Stomach (tissue), 9 donors: ENCODE results near the gene TPX2. TPM values are rescaled to one million over a fixed set of nuclear protein-coding genes. Genes with fewer than 3 reads are reported as not detected.

Source experiments
- DNase-seq, 2 donors: peaks; one replicate each; pipeline versions ENCODE4 v3.0.0 to v3.0.0-alpha.2; 2013 to 2019
- H3K27ac ChIP-seq, 5 donors: fragments of 200-600 bp in 4 of 5; sonication (generic) in 4 of 5; one replicate each; pipeline ENCODE4 v1.5.1; 2013 to 2019; ENCODE audit warnings: mild to moderate bottlenecking in 1 of 5, moderate library complexity in 1 of 5
- H3K27me3 ChIP-seq, 3 donors: fragments of 200-600 bp; sonication (generic); one replicate each; pipeline ENCODE4 v1.5.1; 2017 to 2019; ENCODE audit warnings: mixed run types in 1 of 3
- H3K36me3 ChIP-seq, 4 donors: fragments of 200-600 bp; sonication (generic); 1 replicate in 3 of 4; 2 replicates in 1 of 4; pipeline ENCODE4 v1.5.1; 2016 to 2019
- H3K4me1 ChIP-seq, 4 donors: fragments of 200-600 bp; sonication (generic); one replicate each; pipeline ENCODE4 v1.5.1; 2016 to 2019
- H3K4me3 ChIP-seq, 4 donors: fragments of 200-600 bp; sonication (generic) in 3 of 4; one replicate each; pipeline ENCODE4 v1.5.1; 2016 to 2019; ENCODE audit warnings: mild to moderate bottlenecking in 1 of 4
- H3K9me3 ChIP-seq, 4 donors: fragments of 200-600 bp; sonication (generic); one replicate each; pipeline ENCODE4 v1.5.1; 2016 to 2019
- EP300 ChIP-seq: sonication (generic); formaldehyde crosslinking; IDR thresholded peaks from one replicate; pipeline ENCODE4 v1.6.1; 2017; ENCODE audit warnings: antibody characterized with exemption
- POLR2A ChIP-seq, 4 donors: fragments of 450-650 bp; IDR thresholded peaks; one replicate each; pipeline ENCODE4 v1.6.1; 2016; ENCODE audit warnings: antibody characterized with exemption in 4 of 4, control low read depth in 2 of 4, mild to moderate bottlenecking in 1 of 4, moderate library complexity in 1 of 4
- POLR2AphosphoS5 ChIP-seq, 3 donors: sonication (generic); formaldehyde crosslinking; IDR thresholded peaks; one replicate each; pipeline ENCODE4 v1.6.1; 2016; ENCODE audit warnings: antibody characterized with exemption in 3 of 3
- WGBS, 5 donors: extraction: QIAGEN DNeasy Blood & Tissue Kit in 3 of 5; methylation state at CpG; one replicate each; pipeline versions ENCODE4 v1.1.5 to v1.1.7; 2013 to 2018; 5-methylcytosine and 5-hydroxymethylcytosine counted together
- intact Hi-C: fragments of 100-400 bp; cut with DNase I; formaldehyde crosslinking; loops from one replicate; pipeline ENCODE4 v1.15.1; 2023; ENCODE audit warnings: low total_unique reads
- polyA plus RNA-seq, 3 donors: library from polyadenylated mRNA; stranded (reverse); fragments of 200-250 nt; gene quantifications; one replicate each; pipeline ENCODE4 v1.2.3, GENCODE V29; 2013
- total RNA-seq, 5 donors: library from RNA; depleted of rRNA; stranded (reverse); fragments of >200 nt; gene quantifications; one replicate each; pipeline versions ENCODE4 v1.1.0 to v1.2.3, GENCODE V29; 2014 to 2016
- TF ChIP-seq, protein P1 (sequence below), 7 experiments: fragments of 450-650 bp in 4 of 7; fragments of 200-600 bp in 3 of 7; sonication (generic) in 3 of 7; IDR thresholded peaks; one replicate each; pipeline ENCODE4 v1.5.1; 2016 to 2019; ENCODE audit warnings: antibody characterized with exemption in 7 of 7, control low read depth in 2 of 7, mild to moderate bottlenecking in 1 of 7
- donor health status: healthy with polysubstance abuse.
- donor health status: Bipolar disorder and iron deficiency.
- donor health status: healthy.

Gene TPX2
- total and polyA plus RNA-seq, 8 donors: 1.7 to 11.4 (median 6.7) TPM

GRCh38 chr20:31711179-31712111 lies 27.6 kb upstream of the TPX2 start:
- H3K4me1 ChIP-seq: peaks cover 68 to 99% (median 96%) of the 10 kb centered on the region in 4 donors
- peak in 1 of 2 donors; percentile 44 for DNase-seq
- no peaks in the 10 kb centered on the region for H3K9me3 ChIP-seq
- no peak overlapping the region for H3K4me3 ChIP-seq
- intact Hi-C loops: no loop called here
- H3K27ac ChIP-seq: peak overlapping the region; percentile 91 to 100 (median 98)
- peaks cover 18 to 61% (median 45%) of the 10 kb centered on the region in 4 donors for H3K36me3 ChIP-seq
- TF ChIP-seq EP300: no peak
- TF ChIP-seq POLR2A (IDR thresholded peaks at IDR 0.05): peak in 1 of 4 donors; percentile 31
- peak in 2 of 3 donors; percentile 7 to 51 for TF ChIP-seq POLR2AphosphoS5 (IDR thresholded peaks at IDR 0.05)
- TF ChIP-seq, protein P1, sequence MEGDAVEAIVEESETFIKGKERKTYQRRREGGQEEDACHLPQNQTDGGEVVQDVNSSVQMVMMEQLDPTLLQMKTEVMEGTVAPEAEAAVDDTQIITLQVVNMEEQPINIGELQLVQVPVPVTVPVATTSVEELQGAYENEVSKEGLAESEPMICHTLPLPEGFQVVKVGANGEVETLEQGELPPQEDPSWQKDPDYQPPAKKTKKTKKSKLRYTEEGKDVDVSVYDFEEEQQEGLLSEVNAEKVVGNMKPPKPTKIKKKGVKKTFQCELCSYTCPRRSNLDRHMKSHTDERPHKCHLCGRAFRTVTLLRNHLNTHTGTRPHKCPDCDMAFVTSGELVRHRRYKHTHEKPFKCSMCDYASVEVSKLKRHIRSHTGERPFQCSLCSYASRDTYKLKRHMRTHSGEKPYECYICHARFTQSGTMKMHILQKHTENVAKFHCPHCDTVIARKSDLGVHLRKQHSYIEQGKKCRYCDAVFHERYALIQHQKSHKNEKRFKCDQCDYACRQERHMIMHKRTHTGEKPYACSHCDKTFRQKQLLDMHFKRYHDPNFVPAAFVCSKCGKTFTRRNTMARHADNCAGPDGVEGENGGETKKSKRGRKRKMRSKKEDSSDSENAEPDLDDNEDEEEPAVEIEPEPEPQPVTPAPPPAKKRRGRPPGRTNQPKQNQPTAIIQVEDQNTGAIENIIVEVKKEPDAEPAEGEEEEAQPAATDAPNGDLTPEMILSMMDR (IDR thresholded peaks at IDR 0.05): no peak
- H3K27me3 ChIP-seq: no peaks in the 10 kb centered on the region

DNA sequence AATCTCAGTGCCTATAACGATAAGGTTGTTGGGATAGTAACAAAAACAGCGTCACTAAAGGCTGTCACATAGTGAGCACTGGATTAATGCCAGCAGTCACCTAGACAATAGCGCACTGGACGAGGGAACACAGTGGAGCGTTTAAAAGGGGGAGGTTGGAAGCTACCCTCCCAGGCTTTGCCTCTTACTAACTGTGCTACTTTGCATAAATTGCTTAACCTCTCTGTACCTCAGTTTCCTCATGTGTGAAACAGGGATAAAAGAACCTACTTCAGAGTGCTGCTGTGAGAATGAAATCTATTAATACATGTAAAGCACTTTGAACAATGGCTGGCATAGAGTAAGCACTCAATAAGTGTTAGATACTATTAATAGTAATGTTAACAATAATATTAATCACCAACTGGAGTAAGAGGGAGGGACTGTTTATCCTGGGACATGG lies 27.0 kb upstream of the TPX2 start:
- Histone ChIP-seq H3K4me3 (peak overlapping the region in 1 of 4 donors; percentile 13), H3K9me3 (no peaks in the 10 kb centered on the region), H3K4me1 (peaks cover 69 to 99% (median 96%) of the 10 kb centered on the region in 4 donors), H3K27me3 (no peaks in the 10 kb centered on the region), H3K36me3 (peaks cover 13 to 54% (median 41%) of the 10 kb centered on the region in 4 donors), H3K27ac (peak overlapping the region; percentile 91 to 100 (median 98))
- TF ChIP-seq POLR2AphosphoS5 (IDR thresholded peaks at IDR 0.05) (peak; percentile 31 to 81 (median 79)), POLR2A (IDR thresholded peaks at IDR 0.05) (peak in 1 of 4 donors; percentile 72)
- TF ChIP-seq, protein P1 (IDR thresholded peaks at IDR 0.05): no peak
- intact Hi-C loops: no loop called here
- whole genome bisulfite sequencing, 5 donors: 25 to 53% (median 37%) methylated on average over 5 of the region's 5 CpGs
- peak; percentile 69 to 86 for DNase-seq

GRCh38 chr20:31712564-31713311 lies 26.4 kb upstream of the TPX2 start:
- Histone ChIP-seq H3K36me3 (peaks cover 6 to 48% (median 35%) of the 10 kb centered on the region in 4 donors), H3K9me3 (no peaks in the 10 kb centered on the region), H3K4me3 (peak overlapping the region in 2 of 4 donors; percentile 2 to 13), H3K27ac (peak overlapping the region; percentile 84 to 100 (median 98)), H3K27me3 (no peaks in the 10 kb centered on the region), H3K4me1 (peaks cover 75 to 100% (median 96%) of the 10 kb centered on the region in 4 donors)
- WGBS, 5 donors: 13 to 27% (median 16%) methylated on average over 8 of the region's 8 CpGs
- intact Hi-C loops: no loop called here
- TF ChIP-seq, protein P1 (IDR thresholded peaks at IDR 0.05): no peak
- TF ChIP-seq EP300 (peak; percentile 89), POLR2A (IDR thresholded peaks at IDR 0.05) (peak in 1 of 4 donors; percentile 20), POLR2AphosphoS5 (IDR thresholded peaks at IDR 0.05) (peak; percentile 93 to 96 (median 94))
- peak; percentile 92 to 93 for DNase-seq
